OCI-LY7 (cell line): ENCODE results near the gene TMEM139.

Experiments used
- CTCF ChIP-seq: fragments of 200-600 bp; sonication (generic); conservative IDR thresholded peaks from 2 replicates; pipeline ENCODE4 v1.5.1; 2014; ENCODE audit warnings: mild to moderate bottlenecking, antibody characterized with exemption, low read length, moderate library complexity, mixed read lengths
- EZH2phosphoT487 ChIP-seq: fragments of 200-600 bp; sonication (generic); IDR thresholded peaks from 2 replicates; pipeline ENCODE4 v1.6.1; 2018; ENCODE audit warnings: low read depth, borderline replicate concordance, mild to moderate bottlenecking, mixed run types, antibody characterized with exemption, low read length, moderate library complexity, mixed read lengths

GRCh38 chr7:143280566-143280965, 4.2 kb upstream of the TMEM139 start:
- TF ChIP-seq CTCF, result no peak
- TF ChIP-seq EZH2phosphoT487, result no peak
